GM19023 (cell line): ENCODE measurements around the gene GCNT1.
"Not testable (repeated sequence)": the region's sequence is repeated elsewhere in the genome, so short reads cannot be mapped to it uniquely, and the experiment has no call there.

Source experiments
- ATAC-seq: cut with Tn5 transposase; IDR thresholded peaks from one replicate; pipeline ENCODE4 v1.9.1; 2021; ENCODE audit warnings: mild to moderate bottlenecking, moderate library complexity; ENCODE audit not compliant: unreplicated experiment

The GCNT1 gene

DNA sequence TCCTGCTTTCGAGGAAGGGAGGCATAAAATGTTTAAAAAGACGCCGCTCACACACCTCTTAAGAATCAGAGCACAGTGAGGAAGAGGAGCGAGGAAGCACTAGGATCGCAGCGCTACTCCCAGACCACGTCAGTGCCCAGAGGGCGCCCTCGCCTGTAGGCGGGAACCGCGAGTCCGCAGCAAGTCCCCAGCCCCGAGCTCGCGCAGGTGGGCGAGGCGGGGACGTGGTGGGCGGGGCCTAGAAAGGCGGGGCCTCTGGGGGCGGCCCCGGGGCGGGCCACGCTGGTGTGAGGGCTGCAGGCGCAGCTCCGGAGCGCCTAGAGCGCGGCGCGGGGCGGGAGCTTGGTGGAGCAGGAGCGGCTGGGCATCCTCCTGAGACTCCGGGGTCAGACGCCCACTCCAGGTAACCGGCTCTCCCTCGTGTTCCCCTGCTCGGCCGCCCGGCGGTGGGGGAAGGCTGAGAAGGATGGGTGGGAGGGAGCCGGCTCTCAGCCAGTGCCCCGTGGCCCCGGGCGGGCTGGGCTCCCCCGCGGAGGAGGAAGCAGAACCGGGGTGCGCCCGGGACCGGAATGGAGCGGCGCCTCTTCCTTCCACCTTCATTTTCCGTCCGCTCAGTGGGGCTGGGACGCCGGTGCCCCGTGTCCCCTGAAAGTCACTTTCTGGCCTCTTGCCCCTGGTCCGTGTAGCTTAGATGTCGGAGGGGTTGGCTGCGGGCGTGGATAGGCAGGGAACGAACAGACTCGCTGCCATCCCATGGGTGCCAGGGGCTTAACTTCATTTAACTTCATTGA is at the start of gene GCNT1:
GCNT1 (plus strand) TSS at position 280 of the 791 bp plus-strand sequence. CDS start 43,200 bp downstream, outside the sequence.
- ATAC-seq = peak; percentile 88

DNA sequence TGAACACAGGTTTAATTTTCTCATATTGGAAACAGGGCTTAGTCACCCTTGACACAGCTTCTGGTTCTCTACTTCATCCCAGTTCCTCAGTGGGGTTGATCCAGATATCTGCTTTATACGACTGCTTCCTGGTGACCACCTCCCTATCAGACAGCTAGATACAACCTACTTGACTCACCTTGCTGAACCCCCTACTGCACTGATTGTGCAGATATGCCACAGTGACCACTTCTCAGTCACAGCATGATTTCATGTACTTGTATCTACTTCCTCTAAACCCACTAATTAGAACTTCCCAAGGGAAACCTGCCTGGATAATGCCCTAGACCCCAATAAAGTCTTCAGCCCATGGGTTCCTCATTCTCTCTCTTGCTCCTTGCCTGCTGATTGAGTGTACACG is 46.3 kb upstream of the GCNT1 start:
- no peak for ATAC-seq

DNA sequence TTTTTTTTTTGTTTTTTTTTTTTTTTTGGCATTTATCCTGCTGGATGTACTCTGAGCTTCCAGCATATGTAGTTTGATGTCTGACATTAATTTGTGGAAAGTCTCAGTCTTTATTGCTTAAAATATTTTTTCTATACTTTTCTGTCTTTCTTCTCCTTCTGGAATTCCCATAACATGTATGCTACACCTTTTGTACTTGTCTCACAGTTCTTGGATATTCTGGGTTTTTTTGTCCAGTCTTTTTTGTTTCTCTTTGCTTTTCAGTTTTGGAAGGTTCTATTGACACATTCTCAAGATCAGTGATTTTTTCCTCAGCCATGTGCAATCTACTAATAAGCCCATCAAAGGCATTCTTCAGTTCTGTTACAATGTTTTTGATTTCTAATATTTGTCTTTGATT is 45.3 kb upstream of the GCNT1 start:
- ATAC-seq = no peak

DNA sequence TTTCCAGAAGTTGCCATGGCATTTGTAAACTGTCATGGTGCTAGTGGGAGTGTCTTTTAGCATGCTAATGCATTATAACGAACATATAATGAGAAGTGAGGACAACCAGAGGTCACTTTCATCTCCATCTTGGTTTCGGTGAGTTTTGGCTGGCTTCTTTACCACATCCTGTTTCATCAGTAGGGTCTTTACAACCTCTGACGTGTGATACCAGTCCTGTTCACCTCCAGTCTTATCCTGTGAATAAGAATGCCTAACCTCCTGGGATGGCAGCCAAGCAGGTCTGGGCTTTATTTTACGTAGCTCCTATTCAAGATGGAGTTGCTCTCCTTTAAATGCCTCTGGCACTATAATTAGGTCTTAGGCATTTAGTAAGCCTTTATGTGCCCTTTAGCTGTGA is 44.3 kb upstream of the GCNT1 start:
- peak; percentile 55 for ATAC-seq

DNA sequence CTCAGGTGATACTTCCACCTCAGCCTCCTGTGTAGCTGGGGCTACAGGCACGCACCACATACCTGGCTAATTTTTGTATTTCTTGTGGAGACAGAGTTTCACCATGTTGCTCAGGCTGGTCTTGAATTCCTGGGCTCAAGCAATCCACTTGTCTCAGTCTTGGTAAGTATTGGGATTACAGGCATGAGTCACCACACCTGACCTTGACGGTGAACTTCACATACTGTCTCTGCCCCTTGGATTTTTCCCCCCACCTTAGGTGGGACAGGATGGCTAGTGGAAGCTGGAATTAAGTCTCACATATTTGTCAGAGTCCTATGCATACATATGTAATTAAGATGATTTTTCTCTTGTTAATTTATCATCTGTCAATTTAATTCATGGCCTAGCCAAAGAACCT is 43.8 kb upstream of the GCNT1 start:
- no peak for ATAC-seq

DNA sequence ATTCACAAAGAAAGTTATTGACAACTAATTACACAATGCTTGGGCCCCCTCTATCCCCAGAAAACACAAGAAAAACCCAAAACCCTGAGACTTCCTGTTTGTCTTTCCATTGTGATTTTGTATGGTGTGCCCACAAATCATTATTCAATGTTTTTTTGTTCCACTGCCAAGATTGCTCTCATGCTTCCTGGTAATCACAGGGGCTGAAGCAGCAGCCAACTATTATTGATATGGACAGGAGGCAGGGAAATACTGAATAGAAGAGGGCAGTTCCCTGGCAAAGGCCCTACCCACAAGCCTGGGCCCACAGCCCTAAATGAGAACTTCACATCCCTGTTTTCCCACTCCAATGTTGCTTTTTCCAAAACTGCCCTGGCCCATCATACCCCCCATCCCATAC is 43.3 kb upstream of the GCNT1 start:
- no peak for ATAC-seq

DNA sequence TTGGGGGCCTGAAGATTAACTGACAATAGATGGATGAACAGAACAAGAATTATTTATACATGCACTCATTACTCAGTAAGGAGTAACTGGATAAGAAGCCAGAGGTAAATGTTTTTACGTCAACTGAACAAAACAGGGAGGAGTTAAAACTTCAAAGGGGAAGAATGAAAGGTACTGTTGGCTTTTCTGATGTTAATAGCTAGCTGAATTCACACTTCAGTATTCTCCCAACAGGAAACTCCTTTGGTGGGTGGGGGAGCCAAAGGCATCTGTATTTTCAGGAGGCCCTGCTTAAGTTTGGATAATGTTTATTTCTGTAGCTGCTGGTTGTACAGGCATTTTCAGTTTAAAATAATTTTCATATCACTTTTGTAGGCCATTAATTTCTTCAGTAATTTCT is 41.6 kb upstream of the GCNT1 start:
- no peak for ATAC-seq

DNA sequence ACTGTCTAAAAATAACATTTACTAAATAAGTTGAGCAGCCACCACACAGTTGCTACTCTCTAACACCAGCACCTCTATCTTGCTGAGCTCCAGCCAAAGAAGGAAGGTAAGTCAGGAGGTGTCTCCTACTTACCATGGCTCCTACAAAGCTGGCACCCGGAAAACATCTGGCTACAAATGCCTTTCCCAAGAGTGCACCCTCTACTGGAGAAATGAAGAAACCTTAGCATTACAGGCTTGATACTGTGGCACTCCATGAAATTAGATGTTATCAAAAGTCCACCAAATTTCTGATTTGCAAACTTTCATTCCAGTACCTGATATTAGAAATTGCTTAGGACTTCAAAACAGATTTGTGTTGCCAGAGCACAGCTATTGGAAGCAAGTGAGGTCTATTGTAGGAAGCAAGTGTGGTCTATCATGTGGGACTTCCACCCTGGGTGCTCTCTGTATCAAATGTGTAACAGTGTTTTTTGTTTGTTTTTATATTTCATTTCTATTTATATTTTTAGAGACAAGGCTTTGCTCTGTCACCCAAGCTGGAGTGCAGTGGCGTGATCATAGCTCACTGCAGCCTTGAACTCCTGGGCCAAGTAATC is 39.1 kb upstream of the GCNT1 start:
- no peak for ATAC-seq

DNA sequence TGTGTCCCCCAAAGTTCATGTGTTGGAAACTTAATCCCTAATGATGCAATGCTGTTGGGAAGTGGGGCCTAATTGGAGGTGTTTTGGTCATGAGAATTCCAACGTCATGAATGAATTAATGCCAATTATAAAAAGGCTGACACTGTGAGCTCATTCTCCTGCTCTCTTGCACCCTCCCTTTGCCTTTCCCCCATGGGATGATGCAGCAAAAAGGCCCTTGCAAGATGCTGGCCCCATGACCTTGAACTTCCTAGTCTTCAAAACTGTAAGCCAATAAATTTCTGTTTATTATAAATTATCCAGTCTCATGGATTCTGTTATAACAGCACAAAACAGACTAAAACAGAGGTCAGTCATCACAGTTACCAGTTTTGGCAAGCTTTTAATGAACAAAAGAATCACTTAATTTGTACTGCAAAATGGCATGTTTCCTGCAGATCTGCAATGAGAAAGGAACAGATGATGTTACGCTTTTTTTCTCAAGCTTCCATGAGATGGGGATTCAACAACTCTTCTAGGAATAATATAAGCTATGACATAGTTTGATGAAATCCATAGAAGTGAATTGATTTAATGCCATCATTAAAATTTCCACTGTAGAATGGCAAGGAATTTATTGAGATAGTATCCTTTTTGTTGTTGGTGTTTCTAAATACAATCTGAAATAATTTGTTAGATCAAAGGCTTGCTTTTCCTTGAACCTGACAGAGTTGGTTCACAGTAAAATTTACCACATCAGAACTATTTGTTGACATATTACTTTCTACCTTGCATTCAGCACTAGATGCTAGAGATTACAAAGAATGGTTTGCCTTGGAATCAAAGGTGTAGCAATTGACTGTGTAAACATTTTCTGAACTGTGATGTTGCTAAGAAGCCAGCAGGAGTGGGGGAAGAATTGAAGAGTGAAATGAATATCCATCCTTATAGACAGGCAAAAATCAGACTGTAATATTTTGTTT is 35.5 kb upstream of the GCNT1 start:
- no peak for ATAC-seq

DNA sequence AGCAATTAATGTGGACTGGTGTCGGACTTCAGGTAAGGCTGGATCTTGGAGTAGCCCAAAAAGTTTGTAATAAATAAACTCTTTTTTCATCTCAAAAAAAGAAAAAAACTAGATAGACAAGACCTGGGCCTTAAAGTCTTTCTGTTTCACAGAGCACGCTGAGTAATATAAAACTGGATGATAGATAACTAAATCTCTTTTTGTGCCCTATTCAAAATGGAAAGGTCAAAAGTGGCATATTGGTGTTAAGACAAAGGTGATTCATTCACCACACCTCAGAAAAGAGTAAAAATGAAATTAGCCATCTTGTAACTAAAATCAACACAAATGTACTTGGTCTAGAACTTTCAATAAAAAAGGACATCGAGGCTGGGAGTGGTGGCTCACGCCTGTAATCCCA is 34.5 kb upstream of the GCNT1 start:
- ATAC-seq = no peak

DNA sequence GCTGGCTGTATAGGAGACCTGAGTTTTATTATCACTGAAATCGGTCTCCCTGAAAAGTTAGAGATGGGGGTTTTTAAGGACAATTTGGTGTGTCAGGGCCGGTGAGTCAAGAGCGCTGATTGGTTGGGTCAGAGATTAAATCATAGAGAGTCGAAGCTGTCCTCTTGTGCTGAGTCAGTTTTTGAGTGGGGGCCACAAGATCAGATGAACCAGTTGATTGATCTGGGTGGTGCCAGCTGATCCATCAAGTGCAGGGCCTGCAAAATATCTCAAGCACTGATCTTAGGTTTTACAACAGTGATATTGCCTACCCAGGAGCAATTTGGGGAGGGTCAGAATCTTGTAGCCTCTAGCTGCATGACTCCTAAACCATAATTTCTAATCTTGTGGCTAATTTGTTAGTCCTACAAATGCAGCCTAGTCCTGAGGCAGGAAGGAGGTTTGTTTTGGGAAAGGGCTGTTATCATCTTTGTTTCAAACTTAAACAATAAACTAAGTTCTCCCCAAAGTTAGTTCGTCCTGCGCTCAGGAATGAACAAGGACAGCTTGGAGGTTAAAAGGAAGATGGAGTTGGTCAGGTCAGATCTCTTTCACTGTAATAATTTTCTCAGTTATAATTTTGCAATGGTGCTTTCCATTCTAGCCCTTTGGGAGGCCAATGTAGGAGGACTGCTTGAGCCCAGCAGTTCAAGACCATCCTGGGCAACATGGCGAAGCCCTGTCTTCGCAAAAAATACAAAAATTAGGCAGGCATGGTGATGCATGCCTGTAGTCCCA is 33.1 kb upstream of the GCNT1 start:
- ATAC-seq = no peak

DNA sequence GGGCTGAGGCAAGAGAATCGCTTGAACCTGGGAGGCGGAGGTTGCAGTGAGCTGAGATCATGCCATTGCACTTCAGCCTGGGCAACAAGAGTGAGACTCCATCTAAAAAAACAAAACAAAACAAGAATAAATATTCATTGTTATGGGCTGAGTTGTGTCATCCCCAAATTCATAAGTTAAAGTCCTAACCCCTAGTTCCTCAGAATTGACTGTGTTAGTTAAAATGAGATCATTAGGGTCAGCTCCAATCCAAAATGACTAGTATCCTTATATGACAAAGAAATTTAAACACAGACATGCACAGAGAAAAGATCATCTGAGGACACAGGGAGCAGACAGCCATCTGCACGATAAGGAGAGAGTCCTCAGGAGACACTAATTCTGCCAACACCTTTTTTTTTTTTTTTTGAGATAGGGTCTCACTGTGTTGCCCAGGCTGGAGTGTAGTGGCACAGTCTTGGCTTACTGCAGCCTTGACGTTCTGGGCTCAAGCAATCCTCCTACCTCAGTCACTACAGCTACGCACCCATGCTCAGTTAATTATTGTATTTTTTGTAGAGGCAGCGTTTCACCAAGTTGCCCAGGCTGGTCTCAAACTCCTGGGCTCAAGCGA is 32.1 kb upstream of the GCNT1 start:
- no peak for ATAC-seq

DNA sequence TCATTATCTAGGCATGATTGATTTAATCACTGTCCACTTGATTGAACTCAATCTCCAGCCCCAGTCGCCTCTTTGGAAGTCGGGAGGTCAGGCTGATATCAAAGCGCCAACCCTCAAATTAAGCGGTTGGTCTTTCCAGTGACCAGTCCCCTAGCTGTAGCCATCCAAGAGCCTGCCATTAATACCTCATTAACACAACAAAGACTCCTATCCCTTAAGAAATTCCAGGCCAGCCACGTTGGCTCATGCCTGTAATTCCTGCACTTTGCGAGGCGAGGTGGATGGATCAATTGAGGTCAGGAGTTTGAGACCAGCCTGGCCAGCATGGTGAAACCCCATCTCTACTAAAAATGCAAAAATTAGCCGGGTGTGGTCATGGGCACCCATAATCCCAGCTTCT is 27.4 kb upstream of the GCNT1 start:
- no peak for ATAC-seq

DNA sequence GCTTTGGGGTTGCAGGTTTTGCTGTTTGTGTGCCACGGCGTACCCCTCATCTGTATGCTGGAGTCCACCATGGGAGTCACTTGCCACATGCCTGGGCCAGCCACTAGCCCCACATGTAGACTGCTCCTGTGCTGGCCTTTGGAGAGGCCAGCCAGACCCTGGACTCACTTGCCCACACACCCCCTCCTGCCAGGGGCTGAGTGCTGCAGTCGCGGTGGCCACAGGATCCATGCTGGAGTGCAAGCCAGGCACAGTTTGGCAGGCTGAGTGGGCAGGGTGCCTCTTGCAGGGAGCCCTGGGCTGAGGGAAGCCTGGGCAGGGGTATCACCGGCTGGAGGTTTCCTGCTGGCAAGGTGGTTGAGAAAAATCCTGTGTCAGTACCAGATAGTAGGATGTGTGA is 25.6 kb upstream of the GCNT1 start:
- no peak for ATAC-seq

DNA sequence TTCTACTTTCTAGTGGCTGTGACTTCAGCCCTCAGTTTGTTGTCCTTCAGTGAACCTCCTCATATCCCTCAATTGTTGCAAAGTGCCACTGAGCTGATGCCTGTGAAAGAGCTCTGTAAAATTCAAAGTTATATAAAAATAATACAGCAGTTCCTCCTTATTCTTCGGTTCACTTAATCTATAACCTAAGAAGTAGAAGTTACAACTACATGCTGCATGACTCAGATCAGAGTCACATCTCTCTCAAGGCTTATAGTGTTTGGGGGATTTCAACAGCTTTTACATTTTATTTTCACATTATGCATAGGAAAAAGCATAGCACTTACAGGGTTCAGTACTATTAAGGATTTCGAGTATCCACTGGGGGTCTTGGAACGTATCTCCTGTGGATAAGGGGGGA is 25.1 kb upstream of the GCNT1 start:
- no peak for ATAC-seq

DNA sequence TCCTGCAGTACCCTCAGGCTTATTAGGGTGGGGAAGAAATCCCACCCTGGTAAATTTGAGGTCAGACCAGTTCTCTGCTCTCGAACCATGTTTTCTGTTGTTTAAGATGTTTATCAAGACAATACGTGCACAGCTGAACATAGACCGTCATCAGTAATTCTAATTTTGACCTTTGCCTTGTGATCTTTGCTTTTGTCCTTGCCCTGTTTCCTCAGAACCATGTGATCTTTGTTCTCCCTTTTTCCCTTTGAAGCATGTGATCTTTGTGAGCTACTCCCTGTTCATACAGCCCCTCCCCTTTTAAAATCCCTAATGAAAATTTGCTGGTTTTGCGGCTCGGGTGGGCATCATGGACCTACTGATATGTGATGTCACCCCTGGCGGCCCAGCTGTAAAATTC is 24.1 kb upstream of the GCNT1 start:
- not testable (repeated sequence) for ATAC-seq

DNA sequence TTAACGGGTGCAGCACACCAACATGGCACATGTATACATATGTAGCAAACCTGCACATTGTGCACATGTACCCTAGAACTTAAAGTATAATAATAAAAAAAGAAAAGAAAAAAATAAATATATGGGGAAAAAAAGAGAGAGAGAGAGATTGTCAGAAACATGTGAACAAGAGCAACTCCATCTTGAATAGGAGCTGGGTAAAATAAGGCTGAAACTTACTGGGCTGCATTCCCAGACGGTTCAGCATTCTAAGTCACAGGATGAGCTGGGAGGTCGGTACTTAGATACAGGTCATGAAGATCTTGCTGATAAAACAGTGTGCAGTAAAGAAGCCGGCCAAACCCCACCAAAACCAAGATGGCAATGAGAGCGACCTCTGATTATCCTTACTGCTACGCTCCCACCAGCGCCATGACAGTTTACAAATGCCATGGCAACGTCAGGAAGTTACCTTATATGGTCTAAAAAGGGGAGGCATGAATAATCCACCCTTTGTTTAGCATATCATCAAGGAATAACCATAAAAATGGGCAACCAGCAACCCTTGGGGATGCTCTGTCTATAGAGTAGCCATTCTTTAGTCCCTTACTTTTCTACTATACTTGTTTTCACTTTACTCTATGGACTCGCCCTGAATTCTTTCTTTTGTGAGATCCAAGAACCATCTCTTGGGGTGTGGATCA is 21.8 kb upstream of the GCNT1 start:
- not testable (repeated sequence) for ATAC-seq

DNA sequence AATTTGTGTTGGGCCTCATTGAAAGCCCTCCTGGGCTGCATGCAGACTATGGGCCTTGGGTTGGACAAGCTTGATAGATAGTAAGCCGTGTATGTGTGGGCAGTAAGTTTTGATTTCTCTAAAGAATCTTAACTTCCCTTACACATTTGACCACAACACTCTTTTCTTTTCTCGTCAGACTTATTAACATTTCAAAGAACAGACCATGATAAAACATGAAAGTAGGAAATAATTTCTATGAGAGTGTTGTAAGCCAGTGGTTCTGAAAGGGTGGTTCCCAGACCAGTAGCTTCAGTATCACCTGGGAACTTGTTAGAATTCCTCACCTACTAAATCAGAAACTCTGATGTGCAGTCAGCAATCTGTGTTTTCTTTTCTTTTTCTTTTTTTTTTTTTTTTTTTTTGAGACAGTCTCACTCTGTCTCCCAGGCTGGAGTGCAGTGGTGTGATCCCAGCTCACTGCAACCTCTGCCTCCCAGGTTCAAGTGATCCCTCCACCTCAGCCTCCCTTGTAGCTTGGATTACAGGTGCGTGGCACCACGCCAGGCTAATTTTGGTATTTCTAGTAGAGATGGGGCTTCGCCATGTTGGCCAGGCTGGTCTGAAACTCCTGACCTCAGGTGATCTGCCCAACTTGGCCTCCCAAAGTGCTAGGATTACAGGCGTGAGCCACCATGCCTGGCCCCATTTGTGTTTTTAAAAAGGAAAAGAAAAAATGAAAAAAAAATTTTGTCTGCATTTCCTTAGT is 20.0 kb upstream of the GCNT1 start:
- ATAC-seq = peak; percentile 60
